Measurements from ENCODE around the gene CHTOP. TPM values are rescaled to one million over a fixed set of nuclear protein-coding genes. Genes with fewer than 3 reads are reported as not detected.

Gene CHTOP
- total RNA-seq, 1 donor from 2014 or later = 77.0 TPM

- DNase-seq = no peak
These were observed 54.4 kb downstream of the CHTOP start for GRCh38 chr1:153688276-153688675.

- no peak for DNase-seq
These were observed 55.0 kb downstream of the CHTOP start for GRCh38 chr1:153688736-153689328.

- no peak for DNase-seq
These were observed 59.6 kb downstream of the CHTOP start for GRCh38 chr1:153693466-153693865.

Small RNAs within 50 kb of the gene (small RNA-seq; reads per million reads assigned to genes)
- not detected for gene MIR8083

Other genes starting within 250 kb of the CHTOP start
- 3.9 TPM for gene S100A8, start 243.0 kb upstream of the CHTOP start, total RNA-seq
- gene S100A7A, start 217.5 kb upstream of the CHTOP start, total RNA-seq = not detected
- not detected for gene S100A7, start 173.4 kb upstream of the CHTOP start, total RNA-seq
- gene S100A6, start 98.1 kb upstream of the CHTOP start, total RNA-seq = 9.2 TPM
- not detected for gene S100A5, start 93.1 kb upstream of the CHTOP start, total RNA-seq
- 0.62 TPM for gene S100A4, start 88.3 kb upstream of the CHTOP start, total RNA-seq
- not detected for gene S100A3, start 84.8 kb upstream of the CHTOP start, total RNA-seq
- gene S100A2, start 68.2 kb upstream of the CHTOP start, total RNA-seq = not detected
- gene S100A16, start 20.9 kb upstream of the CHTOP start, total RNA-seq = 13.3 TPM
- gene S100A14, start 17.7 kb upstream of the CHTOP start, total RNA-seq = 0.47 TPM
- 5.3 TPM for gene S100A13, start 6.6 kb upstream of the CHTOP start, total RNA-seq
- gene S100A1, start 5.6 kb upstream of the CHTOP start, total RNA-seq = 0.47 TPM
- 36.3 TPM for gene SNAPIN, start 24.6 kb downstream of the CHTOP start, total RNA-seq
- gene ILF2, start 36.9 kb downstream of the CHTOP start, total RNA-seq = 177 TPM
- gene NPR1, start 44.6 kb downstream of the CHTOP start, total RNA-seq = 0.16 TPM
- gene INTS3, start 94.0 kb downstream of the CHTOP start, total RNA-seq = 33.2 TPM
- 14.5 TPM for gene SLC27A3, start 141.3 kb downstream of the CHTOP start, total RNA-seq

Measured in occipital lobe (tissue), 3 donors.